HepG2 (cell line): ENCODE measurements around the gene FXR2. TPM values are rescaled to one million over a fixed set of nuclear protein-coding genes. Genes with fewer than 3 reads are reported as not detected.

Experiments used
- CREBL2 ChIP-seq: sonication (generic); formaldehyde crosslinking; IDR thresholded peaks from 2 replicates; pipeline ENCODE4 v1.8.1; 2023; ENCODE audit warnings: missing genetic modification reagents, mild to moderate bottlenecking, borderline replicate concordance
- CREM ChIP-seq, 2 experiments: sonication (generic) in 1 of 2; formaldehyde crosslinking in 1 of 2; IDR thresholded peaks; 2 replicates each; pipeline versions ENCODE4 v1.4.0 to v1.6.1; 2016 to 2020; ENCODE audit warnings: antibody characterized with exemption in 1 of 2, mild to moderate bottlenecking in 1 of 2, missing genetic modification reagents in 1 of 2
- ESRRA ChIP-seq: sonication (generic); formaldehyde crosslinking; IDR thresholded peaks from 2 replicates; pipeline ENCODE4 v1.5.1; 2020; ENCODE audit warnings: mild to moderate bottlenecking, low read depth, missing genetic modification reagents
- GATAD1 ChIP-seq: IDR thresholded peaks from 2 replicates; pipeline ENCODE4 v1.6.1; 2016; ENCODE audit warnings: missing genetic modification reagents, missing compliant biosample characterization
- KDM5A ChIP-seq: fragments of 200-600 bp; sonication (generic); IDR thresholded peaks from 2 replicates; pipeline ENCODE4 v1.7.0; 2018; ENCODE audit warnings: antibody characterized with exemption, mild to moderate bottlenecking, low read length, borderline replicate concordance
- KMT2B ChIP-seq: IDR thresholded peaks from 2 replicates; pipeline ENCODE4 v1.6.1; 2016; ENCODE audit warnings: missing genetic modification reagents, missing compliant biosample characterization
- RBM39 ChIP-seq: fragments of 200-400 bp; formaldehyde crosslinking; IDR thresholded peaks from one replicate; pipeline ENCODE4 v1.6.1; 2018; ENCODE audit warnings: antibody characterized with exemption, mild to moderate bottlenecking, low read depth, low read length; ENCODE audit not compliant: poor library complexity, severe bottlenecking
- RNF219 ChIP-seq: sonication (generic); formaldehyde crosslinking; IDR thresholded peaks from 2 replicates; pipeline ENCODE4 v1.5.0; 2020; ENCODE audit warnings: mild to moderate bottlenecking, missing genetic modification reagents
- SIN3A ChIP-seq: IDR thresholded peaks from 2 replicates; pipeline ENCODE4 v1.6.1; 2011; ENCODE audit warnings: low read depth, mild to moderate bottlenecking, control low read depth, low read length, borderline replicate concordance
- TEAD3 ChIP-seq: optimal IDR thresholded peaks from 2 replicates; pipeline ENCODE3; 2016; ENCODE audit warnings: borderline replicate concordance
- TFDP2 ChIP-seq: sonication (generic); formaldehyde crosslinking; IDR thresholded peaks from 2 replicates; pipeline ENCODE4 v1.4.0; 2020; ENCODE audit warnings: missing genetic modification reagents
- THAP9 ChIP-seq: sonication (generic); formaldehyde crosslinking; IDR thresholded peaks from 2 replicates; pipeline ENCODE4; 2020; ENCODE audit warnings: missing genetic modification reagents, mild to moderate bottlenecking, borderline replicate concordance
- TSC22D2 ChIP-seq: sonication (generic); formaldehyde crosslinking; IDR thresholded peaks from 2 replicates; pipeline ENCODE4 v1.5.1; 2020; ENCODE audit warnings: missing genetic modification reagents, mild to moderate bottlenecking, borderline replicate concordance
- XBP1 ChIP-seq: sonication (generic); formaldehyde crosslinking; IDR thresholded peaks from 2 replicates; pipeline ENCODE4 v1.5.0; 2020; ENCODE audit warnings: missing genetic modification reagents
- ZMAT3 ChIP-seq: sonication (generic); formaldehyde crosslinking; conservative IDR thresholded peaks from 2 replicates; pipeline ENCODE4 v1.7.0; 2021; ENCODE audit warnings: missing genetic modification reagents
- ZNF101 ChIP-seq: sonication (generic); formaldehyde crosslinking; IDR thresholded peaks from 2 replicates; pipeline ENCODE4 v1.4.0; 2020; ENCODE audit warnings: mild to moderate bottlenecking, low read depth, missing genetic modification reagents, borderline replicate concordance
- ZNF598 ChIP-seq: sonication (generic); formaldehyde crosslinking; IDR thresholded peaks from 2 replicates; pipeline ENCODE4 v1.5.1; 2020; ENCODE audit warnings: mild to moderate bottlenecking, missing genetic modification reagents, borderline replicate concordance
- ZNF614 ChIP-seq: IDR thresholded peaks from 2 replicates; pipeline ENCODE4 v1.6.1; 2018; ENCODE audit warnings: missing biosample characterization, missing genetic modification reagents, inconsistent platforms, borderline replicate concordance
- ZNF644 ChIP-seq: IDR thresholded peaks from 2 replicates; pipeline ENCODE4 v1.6.1; 2016; ENCODE audit warnings: low read depth
- ZNF746 ChIP-seq: sonication (generic); formaldehyde crosslinking; IDR thresholded peaks from 2 replicates; pipeline ENCODE4 v1.8.0; 2022; ENCODE audit warnings: mild to moderate bottlenecking, missing genetic modification reagents
- ZNF816 ChIP-seq: sonication (generic); formaldehyde crosslinking; IDR thresholded peaks from 2 replicates; pipeline ENCODE4 v1.8.0; 2022; ENCODE audit warnings: missing genetic modification reagents, mild to moderate bottlenecking, borderline replicate concordance
- ZNF883 ChIP-seq: sonication (generic); formaldehyde crosslinking; IDR thresholded peaks from 2 replicates; pipeline ENCODE4 v1.5.1; 2020; ENCODE audit warnings: mild to moderate bottlenecking, missing genetic modification reagents; ENCODE audit errors: not compliant biosample characterization
- polyA plus RNA-seq, 8 experiments: library from polyadenylated mRNA; depleted of rRNA in 3 of 8; stranded (reverse) in 7 of 8; unstranded in 1 of 8; fragments of >200 nt; fragmentation: Illumina TruSeq in 4 of 8; extraction: Trizol in 4 of 8; gene quantifications; 2 replicates each; pipeline versions ENCODE4 v1.2.1 to v1.2.3, GENCODE V29; 2011 to 2016; ENCODE audit warnings: low read depth in 4 of 8, missing spikeins in 1 of 8, mixed read lengths in 1 of 8; ENCODE audit not compliant: insufficient read depth in 1 of 8
- total RNA-seq, 5 experiments: library from RNA; depleted of rRNA; stranded (reverse); fragments of >200 nt; fragmentation: Illumina TruSeq; extraction: Trizol; gene quantifications; 2 replicates each; pipeline ENCODE4 v1.2.3, GENCODE V29; 2016; ENCODE audit warnings: low read depth in 1 of 5

Gene FXR2
- total and polyA plus RNA-seq, 2 of the 13 experiments (the other 11 are each of a cell fraction or from before 2014, with no cell fraction given), result 20.9 to 24.4 TPM

GRCh38 chr17:7627250-7628121 lies 12.8 kb upstream of the FXR2 start, which contains the start of gene SAT2 (continued):
- TF ChIP-seq ZNF816 (CRISPR knock-in tag) (peak; percentile 69; the same call in 1 of the 2 replicates), CREBL2 (no peak), SIN3A (peak; percentile 83; the same call in 1 of the 2 replicates), ZNF746 (CRISPR knock-in tag) (0 out of 2 replicates have a peak, but pooled peaks have one; percentile 32), KDM5A (no peak; the same call in 1 of the 2 replicates), XBP1 (CRISPR knock-in tag) (no peak), ZNF598 (CRISPR knock-in tag) (no peak), GATAD1 (CRISPR knock-in tag) (0 out of 2 replicates have a peak, but pooled peaks have one; percentile 31), ZNF614 (no peak), CREM (IDR thresholded peaks at IDR 0.05) (peak; percentile 47; the same call in 1 of the 2 replicates), CREM (CRISPR knock-in tag; IDR thresholded peaks at IDR 0.05) (no peak), RNF219 (no peak), RBM39 (no peak), TSC22D2 (0 out of 2 replicates have a peak, but pooled peaks have one; percentile 47), TEAD3 (CRISPR knock-in tag) (peak; percentile 50), ESRRA (CRISPR knock-in tag) (peak; percentile 70), ZNF101 (CRISPR knock-in tag) (no peak), TFDP2 (CRISPR knock-in tag) (peak; percentile 49; the same call in 1 of the 2 replicates), ZNF883 (CRISPR knock-in tag) (no peak), KMT2B (CRISPR knock-in tag) (peak; percentile 53; the same call in 1 of the 2 replicates), ZMAT3 (no peak), THAP9 (CRISPR knock-in tag) (no peak), ZNF644 (CRISPR knock-in tag) (no peak)
